ENCODE results near the gene CPSF3. TPM values are rescaled to one million over a fixed set of nuclear protein-coding genes. Genes with fewer than 3 reads are reported as not detected.

The CPSF3 gene
- total RNA-seq, 1 donor from 2014 or later = 199 TPM

- no peak overlapping the region for H3K9ac ChIP-seq
- Mint-ChIP-seq H3K27ac (no peak overlapping the region), H3K4me1 (no peaks in the 10 kb centered on the region), H3K36me3 (peaks cover 35% of the 10 kb centered on the region), H3K27me3 (ENCODE audit: insufficient read depth, low read depth) (no peaks in the 10 kb centered on the region), H3K4me3 (no peak overlapping the region), H3K9me3 (no peaks in the 10 kb centered on the region)
- H4K20me1 ChIP-seq (ENCODE audit: low read depth) = peaks cover 7% of the 10 kb centered on the region
- no peak overlapping the region for H3K4me3 ChIP-seq
- no peaks in the 10 kb centered on the region for H3K27me3 ChIP-seq
- H3K27ac ChIP-seq = no peak overlapping the region
- no peaks in the 10 kb centered on the region for H3K79me2 ChIP-seq (ENCODE audit: low read depth)
- no peak for DNase-seq (ENCODE audit: low spot score)
- no peak overlapping the region for H2AFZ ChIP-seq (replicated peaks)
- peaks cover 11% of the 10 kb centered on the region for H3K36me3 ChIP-seq
- no peaks in the 10 kb centered on the region for H3K9me3 ChIP-seq (ENCODE audit: low read depth)
- no peaks in the 10 kb centered on the region for H3K4me1 ChIP-seq
- no peak for TF ChIP-seq EZH2 (IDR thresholded peaks at IDR 0.05)
- TF ChIP-seq, protein P1, sequence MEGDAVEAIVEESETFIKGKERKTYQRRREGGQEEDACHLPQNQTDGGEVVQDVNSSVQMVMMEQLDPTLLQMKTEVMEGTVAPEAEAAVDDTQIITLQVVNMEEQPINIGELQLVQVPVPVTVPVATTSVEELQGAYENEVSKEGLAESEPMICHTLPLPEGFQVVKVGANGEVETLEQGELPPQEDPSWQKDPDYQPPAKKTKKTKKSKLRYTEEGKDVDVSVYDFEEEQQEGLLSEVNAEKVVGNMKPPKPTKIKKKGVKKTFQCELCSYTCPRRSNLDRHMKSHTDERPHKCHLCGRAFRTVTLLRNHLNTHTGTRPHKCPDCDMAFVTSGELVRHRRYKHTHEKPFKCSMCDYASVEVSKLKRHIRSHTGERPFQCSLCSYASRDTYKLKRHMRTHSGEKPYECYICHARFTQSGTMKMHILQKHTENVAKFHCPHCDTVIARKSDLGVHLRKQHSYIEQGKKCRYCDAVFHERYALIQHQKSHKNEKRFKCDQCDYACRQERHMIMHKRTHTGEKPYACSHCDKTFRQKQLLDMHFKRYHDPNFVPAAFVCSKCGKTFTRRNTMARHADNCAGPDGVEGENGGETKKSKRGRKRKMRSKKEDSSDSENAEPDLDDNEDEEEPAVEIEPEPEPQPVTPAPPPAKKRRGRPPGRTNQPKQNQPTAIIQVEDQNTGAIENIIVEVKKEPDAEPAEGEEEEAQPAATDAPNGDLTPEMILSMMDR (IDR thresholded peaks at IDR 0.05) = no peak
- TF ChIP-seq EZH2phosphoT487 (IDR thresholded peaks at IDR 0.05) = no peak
- no peak overlapping the region for H3K4me2 ChIP-seq
- no peaks in the 10 kb centered on the region for H3F3A ChIP-seq (ENCODE audit: low read depth)
Observed at GRCh38 chr2:9490789-9491188, 67.3 kb downstream of the CPSF3 start.

DNA sequence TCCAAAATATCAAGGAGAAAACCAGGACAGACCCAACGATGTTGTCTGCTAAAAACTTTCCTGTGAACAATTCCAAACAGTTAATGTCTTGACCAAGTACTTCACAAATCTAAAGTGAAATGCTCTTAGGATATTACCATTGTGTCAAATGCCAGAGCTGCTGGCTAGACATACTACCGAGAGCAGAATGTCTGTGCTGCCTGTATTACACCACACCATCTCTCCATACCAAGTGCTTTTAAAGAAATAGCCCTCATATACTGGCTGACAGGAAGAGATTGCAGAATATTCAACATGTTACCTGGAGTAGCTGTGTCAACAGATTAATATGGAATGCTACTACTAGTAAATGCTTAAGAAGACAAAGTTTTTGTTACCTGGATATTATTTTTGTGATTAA lies 69.5 kb downstream of the CPSF3 start:
- Histone ChIP-seq H4K20me1 (ENCODE audit: low read depth) (peaks cover 6% of the 10 kb centered on the region), H3K36me3 (peaks cover 10% of the 10 kb centered on the region), H3K79me2 (ENCODE audit: low read depth) (no peaks in the 10 kb centered on the region), H3K27me3 (no peaks in the 10 kb centered on the region), H3K9ac (no peak overlapping the region), H3K27ac (no peak overlapping the region), H3K4me1 (no peaks in the 10 kb centered on the region), H3K4me3 (no peak overlapping the region), H3K4me2 (no peak overlapping the region), H3K9me3 (ENCODE audit: low read depth) (no peaks in the 10 kb centered on the region), H2AFZ (replicated peaks) (no peak overlapping the region), H3F3A (ENCODE audit: low read depth) (no peaks in the 10 kb centered on the region)
- peaks cover 2% of the 10 kb centered on the region for H3K27me3 Mint-ChIP-seq (ENCODE audit: insufficient read depth, low read depth)
- TF ChIP-seq EZH2phosphoT487 (IDR thresholded peaks at IDR 0.05) = no peak
- no peak for TF ChIP-seq EZH2 (IDR thresholded peaks at IDR 0.05)
- TF ChIP-seq, protein P1 (IDR thresholded peaks at IDR 0.05) = no peak
- no peaks in the 10 kb centered on the region for H3K4me1 Mint-ChIP-seq
- no peak for DNase-seq (ENCODE audit: low spot score)
- no peak overlapping the region for H3K4me3 Mint-ChIP-seq
- H3K9me3 Mint-ChIP-seq = no peaks in the 10 kb centered on the region
- peaks cover 41% of the 10 kb centered on the region for H3K36me3 Mint-ChIP-seq
- H3K27ac Mint-ChIP-seq = no peak overlapping the region

DNA sequence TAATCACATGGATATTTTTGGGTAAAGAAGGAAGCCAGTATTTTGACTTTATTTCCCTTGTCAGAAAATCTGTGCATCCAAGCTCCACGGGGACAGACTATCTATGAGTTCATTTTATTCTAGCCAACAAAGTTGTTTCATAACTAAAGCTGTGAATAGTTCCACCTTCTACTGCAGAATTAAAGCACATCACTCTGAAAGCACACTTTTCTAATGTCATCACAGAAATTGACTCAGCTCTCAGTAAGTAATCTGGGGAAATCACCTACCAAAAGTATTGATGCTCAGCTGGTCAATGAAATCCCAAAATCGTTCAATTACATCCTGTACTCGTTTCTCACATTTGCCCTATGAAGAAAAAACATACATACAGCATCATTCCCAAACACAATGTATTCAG lies 70.0 kb downstream of the CPSF3 start:
- Histone ChIP-seq H3K4me1 (no peaks in the 10 kb centered on the region), H3K4me2 (no peak overlapping the region), H3K27me3 (no peaks in the 10 kb centered on the region), H3K27ac (no peak overlapping the region), H3K79me2 (ENCODE audit: low read depth) (no peaks in the 10 kb centered on the region), H3K9ac (no peak overlapping the region), H4K20me1 (ENCODE audit: low read depth) (peaks cover 2% of the 10 kb centered on the region), H3F3A (ENCODE audit: low read depth) (no peaks in the 10 kb centered on the region), H3K9me3 (ENCODE audit: low read depth) (no peaks in the 10 kb centered on the region), H3K4me3 (no peak overlapping the region), H2AFZ (replicated peaks) (no peak overlapping the region), H3K36me3 (peaks cover 8% of the 10 kb centered on the region)
- H3K27ac Mint-ChIP-seq = no peak overlapping the region
- H3K36me3 Mint-ChIP-seq = peaks cover 39% of the 10 kb centered on the region
- DNase-seq (ENCODE audit: low spot score) = no peak
- no peak overlapping the region for H3K4me3 Mint-ChIP-seq
- H3K9me3 Mint-ChIP-seq = no peaks in the 10 kb centered on the region
- H3K27me3 Mint-ChIP-seq (ENCODE audit: insufficient read depth, low read depth) = peaks cover 2% of the 10 kb centered on the region
- TF ChIP-seq EZH2phosphoT487 (IDR thresholded peaks at IDR 0.05) (no peak), EZH2 (IDR thresholded peaks at IDR 0.05) (no peak)
- TF ChIP-seq, protein P1 (IDR thresholded peaks at IDR 0.05) = no peak
- no peaks in the 10 kb centered on the region for H3K4me1 Mint-ChIP-seq
